T-cell (primary cell): Measurements from ENCODE around the gene ZNF493. TPM values are rescaled to one million over a fixed set of nuclear protein-coding genes. Genes with fewer than 3 reads are reported as not detected.

Experiments used
- ATAC-seq, 4 experiments: fragments of 200-7000 bp in 3 of 4; fragments of 150-1000 bp in 1 of 4; cut with Tn5 transposase; replicated peaks in 1 of 4; 1 replicate in 3 of 4; 2 replicates in 1 of 4; pipeline ENCODE4 v1.10.0; 2021; ENCODE audit warnings: moderate library complexity in 3 of 4, mild to moderate bottlenecking in 2 of 4, moderate number of reproducible peaks in 1 of 4
- CTCF ChIA-PET, 2 donors: fragments of 300-600 bp; sonication (Branson Sonifier 250); formaldehyde crosslinking; loops; one replicate each; lab custom pipeline; 2022; ENCODE audit warnings: antibody characterized with exemption in 2 of 2; lab: Charles Lee
- POLR2A ChIA-PET, 2 donors: fragments of 300-600 bp; sonication (Branson Sonifier 250); formaldehyde crosslinking; loops; one replicate each; lab custom pipeline; 2022; ENCODE audit warnings: antibody characterized with exemption in 2 of 2; lab: Charles Lee
- DNase-seq, 35 experiments: peaks; one replicate each; pipeline versions ENCODE4 v3.0.0 to v3.0.0-alpha.2; 2013 to 2023
- H3K27ac ChIP-seq: one replicate; pipeline ENCODE4 v1.5.1; 2013; ENCODE audit warnings: low read length
- H3K27me3 ChIP-seq, 2 experiments: replicated peaks in 1 of 2; 1 replicate in 1 of 2; 2 replicates in 1 of 2; pipeline versions ENCODE4 v1.6.1 to v1.7.0; 2013; ENCODE audit warnings: low read length in 1 of 2, mixed read lengths in 1 of 2; ENCODE audit not compliant: control insufficient read depth in 2 of 2, insufficient read depth in 2 of 2; ENCODE audit errors: extremely low read depth in 1 of 2
- H3K36me3 ChIP-seq, 2 donors: 1 replicate in 1 of 2; 2 replicates in 1 of 2; pipeline versions ENCODE4 v1.6.1 to v1.7.0; 2013; ENCODE audit warnings: low read length in 1 of 2; ENCODE audit not compliant: control insufficient read depth in 2 of 2, insufficient read depth in 1 of 2; ENCODE audit errors: extremely low read depth in 1 of 2
- H3K4me1 ChIP-seq, 2 experiments: 1 replicate in 1 of 2; 2 replicates in 1 of 2; pipeline versions ENCODE4 v1.6.1 to v1.7.0; 2013; ENCODE audit warnings: low read length in 2 of 2, mixed read lengths in 1 of 2; ENCODE audit not compliant: insufficient read depth in 2 of 2, control insufficient read depth in 1 of 2; ENCODE audit errors: extremely low read depth in 1 of 2
- H3K4me3 ChIP-seq, 2 donors: 1 replicate in 1 of 2; 2 replicates in 1 of 2; pipeline versions ENCODE4 v1.5.1 to v1.7.0; 2013; ENCODE audit warnings: mild to moderate bottlenecking in 2 of 2, low read length in 1 of 2, moderate library complexity in 1 of 2; ENCODE audit not compliant: control insufficient read depth in 1 of 2; ENCODE audit errors: extremely low read depth in 1 of 2
- H3K9me3 ChIP-seq: 2 replicates; pipeline ENCODE4 v1.7.0; 2013
- H3K27ac Mint-ChIP-seq, 2 donors: one replicate each; pipeline ENCODE4 v1.8.0; 2020 to 2021; ENCODE audit warnings: mild to moderate bottlenecking in 2 of 2, mixed read lengths in 2 of 2
- H3K27me3 Mint-ChIP-seq, 2 donors: one replicate each; pipeline ENCODE4 v1.8.0; 2021 to 2022; ENCODE audit warnings: mixed read lengths in 2 of 2
- H3K36me3 Mint-ChIP-seq: one replicate; pipeline ENCODE4 v1.8.0; 2021; ENCODE audit warnings: mixed read lengths
- H3K4me1 Mint-ChIP-seq, 3 donors: one replicate each; pipeline ENCODE4 v1.8.0; 2020 to 2022; ENCODE audit warnings: mixed read lengths in 3 of 3, mild to moderate bottlenecking in 1 of 3
- H3K4me3 Mint-ChIP-seq, 3 donors: one replicate each; pipeline ENCODE4 v1.8.0; 2020 to 2022; ENCODE audit warnings: mild to moderate bottlenecking in 3 of 3, mixed read lengths in 3 of 3, moderate library complexity in 3 of 3
- H3K9me3 Mint-ChIP-seq, 3 donors: one replicate each; pipeline ENCODE4 v1.8.0; 2020 to 2022; ENCODE audit warnings: mixed read lengths in 3 of 3
- WGBS: methylation state at CpG from one replicate; pipeline ENCODE4 v1.1.5; 2013; ENCODE audit warnings: missing lambda C conversion rate; ENCODE audit not compliant: insufficient coverage; 5-methylcytosine and 5-hydroxymethylcytosine counted together
- total RNA-seq, 35 experiments: library from RNA in 6 of 35; stranded (reverse) in 6 of 35; fragments of 120-200 nt in 1 of 35; gene quantifications; one replicate each; pipeline versions ENCODE4 v1.2.1 to v1.2.4 and lab custom pipeline; 2013 to 2026

Gene ZNF493
- total RNA-seq (10 to 100 TPM; 33.5 to 53.8 (median 45.8) TPM), total RNA-seq (lab: John Stamatoyannopoulos, UW) (12.1 to 79.3 (median 32.1) reads per million in 29 experiments)
- total RNA-seq (2013) = 64.3 TPM

- H3K27me3 ChIP-seq = no peaks in the 10 kb centered on the region
- H3K27ac Mint-ChIP-seq = peak within 1 kb of the TSS; percentile 89 to 93
- ChIA-PET POLR2A (interaction anchor here (0.5 to 2.0 kb wide), 7 partner anchors 37 to 723 kb away, joined by 3 to 14 read pairs (median 5); partner anchors contain the start of genes ZNF708 (in 2 of the 2), ZNF429 (in 1 of the 2) and ZNF431 (in 1 of the 2)), CTCF (interaction anchor here (0.5 to 0.6 kb wide), 4 partner anchors 42 to 1697 kb away, joined by 3 to 5 read pairs (median 3); no protein-coding TSS in a partner anchor)
- peaks cover 0 to 15% of the 10 kb centered on the region in 2 donors for H3K36me3 ChIP-seq
- DNase-seq = peak; percentile 84 to 96 (median 93)
- peak within 1 kb of the TSS; percentile 94 to 98 (median 98) for H3K4me3 Mint-ChIP-seq
- WGBS = 0% methylated on average over 25 of the region's 31 CpGs
- peak within 1 kb of the TSS; percentile 78 to 96 for H3K4me3 ChIP-seq
- no peaks in the 10 kb centered on the region for H3K27me3 Mint-ChIP-seq
- H3K9me3 ChIP-seq = no peaks in the 10 kb centered on the region
- peaks cover 5 to 17% (median 13%) of the 10 kb centered on the region in 3 donors for H3K9me3 Mint-ChIP-seq
- peak; percentile 99 to 100 (median 100) for ATAC-seq
- H3K36me3 Mint-ChIP-seq = peaks cover 25% of the 10 kb centered on the region
- peak within 1 kb of the TSS; percentile 47 for H3K27ac ChIP-seq
- peaks cover 8 to 12% of the 10 kb centered on the region in 2 experiments for H3K4me1 ChIP-seq
- H3K4me1 Mint-ChIP-seq = peaks cover 34 to 38% (median 34%) of the 10 kb centered on the region in 3 donors
Measured at GRCh38 chr19:21396893-21397572, at the start of gene ZNF493. Gene ZNF493 (plus strand): TSS chr19:21397133. CDS start chr19:21397238, 105 bp downstream.

GRCh38 chr19:21352830-21353229 is 44.1 kb upstream of the ZNF493 start:
- no peak overlapping the region for H3K4me3 Mint-ChIP-seq
- Histone ChIP-seq H3K4me1 (no peaks in the 10 kb centered on the region), H3K27ac (no peak overlapping the region), H3K27me3 (no peaks in the 10 kb centered on the region), H3K9me3 (no peaks in the 10 kb centered on the region), H3K4me3 (no peak overlapping the region), H3K36me3 (no peaks in the 10 kb centered on the region)
- H3K27ac Mint-ChIP-seq = no peak overlapping the region
- WGBS = no CpG with 5 or more reads among the region's 2 CpGs
- peaks cover 4 to 13% (median 8%) of the 10 kb centered on the region in 3 donors for H3K4me1 Mint-ChIP-seq
- peaks cover 3% of the 10 kb centered on the region for H3K36me3 Mint-ChIP-seq
- DNase-seq (no peak), ATAC-seq (peak in 1 of 4 experiments; percentile 43)
- ChIA-PET POLR2A (no interaction called here), CTCF (no interaction called here)
- H3K9me3 Mint-ChIP-seq = peaks cover 13 to 14% (median 14%) of the 10 kb centered on the region in 3 donors
- no peaks in the 10 kb centered on the region for H3K27me3 Mint-ChIP-seq

GRCh38 chr19:21358768-21359451 is 38.0 kb upstream of the ZNF493 start, which contains the start of gene ZNF738:
Gene ZNF738 (plus strand): TSS chr19:21359000. CDS start chr19:21359141, 141 bp downstream.
- Histone ChIP-seq H3K27ac (peak within 1 kb of the TSS; percentile 83), H3K36me3 (peaks cover 0 to 17% of the 10 kb centered on the region in 2 donors), H3K4me1 (peaks cover 3 to 15% of the 10 kb centered on the region in 2 experiments), H3K9me3 (no peaks in the 10 kb centered on the region), H3K27me3 (no peaks in the 10 kb centered on the region), H3K4me3 (peak within 1 kb of the TSS; percentile 87 to 98)
- ATAC-seq (peak; percentile 94 to 99 (median 97)), DNase-seq (peak; percentile 62 to 89 (median 81))
- ChIA-PET POLR2A (interaction anchor here in 1 of 2 donors (1.2 to 1.7 kb wide), 2 partner anchors 30 to 38 kb away, joined by 5 to 6 read pairs; partner anchors contain the start of genes ZNF493 and ZNF708), CTCF (interaction anchor here in 1 of 2 donors (1.8 kb wide), 1 partner anchor 30 kb away, joined by 6 read pairs; the partner anchor contains the start of gene ZNF708)
- peak within 1 kb of the TSS; percentile 92 to 95 for H3K27ac Mint-ChIP-seq
- H3K27me3 Mint-ChIP-seq = no peaks in the 10 kb centered on the region
- H3K4me1 Mint-ChIP-seq = peaks cover 10 to 18% (median 13%) of the 10 kb centered on the region in 3 donors
- peak within 1 kb of the TSS; percentile 97 to 99 (median 99) for H3K4me3 Mint-ChIP-seq
- H3K9me3 Mint-ChIP-seq = no peaks in the 10 kb centered on the region
- peaks cover 21% of the 10 kb centered on the region for H3K36me3 Mint-ChIP-seq
- WGBS = 0% methylated on average over 32 of the region's 36 CpGs

- Histone ChIP-seq H3K9me3 (no peaks in the 10 kb centered on the region), H3K27me3 (no peaks in the 10 kb centered on the region), H3K36me3 (peaks cover 7 to 32% of the 10 kb centered on the region in 2 donors), H3K27ac (no peak overlapping the region), H3K4me3 (no peak overlapping the region), H3K4me1 (peaks cover 3 to 15% of the 10 kb centered on the region in 2 experiments)
- Mint-ChIP-seq H3K27me3 (no peaks in the 10 kb centered on the region), H3K36me3 (peaks cover 52% of the 10 kb centered on the region), H3K4me3 (no peak overlapping the region), H3K27ac (no peak overlapping the region), H3K9me3 (peaks cover 0 to 5% (median under 1%) of the 10 kb centered on the region in 3 donors), H3K4me1 (peaks cover 10 to 18% (median 16%) of the 10 kb centered on the region in 3 donors)
- ATAC-seq (no peak), DNase-seq (no peak)
- WGBS = 100% methylated on average over 1 of the region's 3 CpGs
- POLR2A ChIA-PET = no interaction called here
- CTCF ChIA-PET = no interaction called here
Measured at GRCh38 chr19:21362291-21362690, 34.6 kb upstream of the ZNF493 start.

- DNase-seq (no peak), ATAC-seq (no peak)
- Mint-ChIP-seq H3K27me3 (no peaks in the 10 kb centered on the region), H3K27ac (no peak overlapping the region), H3K4me1 (no peaks in the 10 kb centered on the region), H3K9me3 (peaks cover 29 to 74% (median 60%) of the 10 kb centered on the region in 3 donors), H3K36me3 (peaks cover 52% of the 10 kb centered on the region), H3K4me3 (no peak overlapping the region)
- no peak overlapping the region for H3K4me3 ChIP-seq
- ChIA-PET POLR2A (no interaction called here), CTCF (interaction anchor here in 1 of 2 donors (0.6 kb wide), 1 partner anchor 52 kb away, joined by 6 read pairs; no protein-coding TSS in a partner anchor)
- peaks cover 0 to 5% of the 10 kb centered on the region in 2 donors for H3K36me3 ChIP-seq
- no peaks in the 10 kb centered on the region for H3K4me1 ChIP-seq
- H3K27ac ChIP-seq = no peak overlapping the region
- peaks cover 17% of the 10 kb centered on the region for H3K9me3 ChIP-seq
- WGBS = no CpG with 5 or more reads among the region's 4 CpGs
- H3K27me3 ChIP-seq = no peaks in the 10 kb centered on the region
Measured at GRCh38 chr19:21383980-21384582, 12.9 kb upstream of the ZNF493 start.
